Stimulated activated CD8-positive, alpha-beta memory T cell treated with anti-CD3 and anti-CD28 coated beads, Interleukin-4, amount 100 ng/mL, for 48 hours (primary cell): ENCODE measurements around the gene STAU1.
"Not testable (repeated sequence)": the region's sequence is repeated elsewhere in the genome, so short reads cannot be mapped to it uniquely, and the experiment has no call there.

Experiments used
- DNase-seq: peaks from one replicate; pipeline ENCODE4 v3.0.0-alpha.2; 2020

Gene STAU1

GRCh38 chr20:49187851-49188641 is at the start of gene STAU1:
TSS of gene STAU1 (minus strand) at chr20:49188334. CDS start at chr20:49166201, 22,133 bp downstream.
- peak; percentile 94 for DNase-seq

GRCh38 chr20:49237531-49237930 is 49.4 kb upstream of the STAU1 start:
- DNase-seq: no peak

- no peak for DNase-seq
These were observed 48.2 kb upstream of the STAU1 start for GRCh38 chr20:49236301-49236700.

GRCh38 chr20:49234831-49235230 is 46.7 kb upstream of the STAU1 start:
- no peak for DNase-seq

- no peak for DNase-seq
These were observed 45.1 kb upstream of the STAU1 start for GRCh38 chr20:49233226-49233625.

GRCh38 chr20:49231471-49231870 is 43.3 kb upstream of the STAU1 start:
- no peak for DNase-seq

- DNase-seq: no peak
These were observed 42.5 kb upstream of the STAU1 start for GRCh38 chr20:49230561-49231133.

GRCh38 chr20:49230021-49230420 is 41.9 kb upstream of the STAU1 start:
- no peak for DNase-seq

GRCh38 chr20:49229381-49229780 is 41.2 kb upstream of the STAU1 start:
- DNase-seq: no peak

- no peak for DNase-seq
These were observed 40.5 kb upstream of the STAU1 start for GRCh38 chr20:49228676-49229075.

- no peak for DNase-seq
These were observed 37.8 kb upstream of the STAU1 start for GRCh38 chr20:49225896-49226295.

GRCh38 chr20:49219924-49220831 is 32.0 kb upstream of the STAU1 start:
- no peak for DNase-seq

- DNase-seq: peak; percentile 98
These were observed 31.2 kb upstream of the STAU1 start, which contains the start of gene DDX27 for GRCh38 chr20:49219091-49219923. TSS of gene DDX27 (plus strand) at chr20:49219416. CDS start at chr20:49219449, 33 bp downstream.

- not testable (repeated sequence) for DNase-seq
These were observed 30.6 kb upstream of the STAU1 start for GRCh38 chr20:49218739-49219090.

- peak; percentile 100 for DNase-seq
These were observed 29.0 kb upstream of the STAU1 start for GRCh38 chr20:49216991-49217578.

GRCh38 chr20:49215232-49215631 is 27.1 kb upstream of the STAU1 start:
- no peak for DNase-seq

GRCh38 chr20:49214571-49214970 is 26.4 kb upstream of the STAU1 start:
- no peak for DNase-seq

- no peak for DNase-seq
These were observed 22.6 kb upstream of the STAU1 start for GRCh38 chr20:49210757-49211110.

- no peak for DNase-seq
These were observed 22.1 kb upstream of the STAU1 start for GRCh38 chr20:49210101-49210756.

- peak; percentile 42 for DNase-seq
These were observed 18.9 kb upstream of the STAU1 start for GRCh38 chr20:49207076-49207475.

GRCh38 chr20:49203746-49204145 is 15.6 kb upstream of the STAU1 start:
- no peak for DNase-seq

GRCh38 chr20:49203011-49203410 is 14.9 kb upstream of the STAU1 start:
- no peak for DNase-seq
